Measurements from ENCODE around the gene UPK3A.
"Not testable (repeated sequence)": the region's sequence is repeated elsewhere in the genome, so short reads cannot be mapped to it uniquely, and the experiment has no call there.

Gene UPK3A

DNA sequence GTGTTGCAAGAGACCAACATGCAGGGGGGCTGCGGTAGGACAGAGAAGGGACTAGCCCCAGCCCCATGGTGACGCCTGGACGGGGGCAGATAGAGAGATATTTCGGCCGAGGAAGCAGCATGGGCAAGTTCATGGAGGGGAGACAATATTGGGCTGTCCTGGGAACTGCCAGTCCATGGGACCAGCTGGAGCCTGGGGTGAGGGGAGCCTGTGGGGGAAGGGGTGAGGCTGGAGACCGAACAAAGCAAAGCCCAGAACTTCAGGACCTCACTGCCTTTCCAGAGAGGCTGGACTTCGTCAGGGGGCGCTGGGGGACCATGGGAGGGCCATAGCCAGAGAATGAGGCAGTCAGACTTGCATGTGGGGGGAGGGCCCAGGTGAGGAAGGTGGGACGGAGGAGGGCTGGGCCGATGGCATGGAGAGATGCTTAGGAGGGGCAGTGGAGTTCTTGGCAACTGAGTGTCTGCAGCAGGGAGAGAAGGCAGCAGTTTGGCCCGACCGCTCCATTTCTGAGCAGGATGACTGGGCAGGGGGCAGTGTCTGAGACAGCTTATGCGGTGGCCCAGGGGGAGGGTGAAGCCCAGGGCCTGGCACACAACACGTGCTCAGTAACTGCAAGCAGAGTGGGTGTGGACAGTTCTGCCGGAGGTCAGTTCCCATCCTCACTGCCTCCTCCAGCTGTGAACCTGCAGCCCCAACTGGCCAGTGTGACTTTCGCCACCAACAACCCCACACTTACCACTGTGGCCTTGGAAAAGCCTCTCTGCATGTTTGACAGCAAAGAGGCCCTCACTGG, 712 bp downstream of the UPK3A start:
- H3K27ac Mint-ChIP-seq = no peak overlapping the region
- H3K4me3 Mint-ChIP-seq = no peak overlapping the region
- no peaks in the 10 kb centered on the region for H3K9me3 Mint-ChIP-seq
- peaks cover 6% of the 10 kb centered on the region for H3K4me1 Mint-ChIP-seq (ENCODE audit: low read depth)
- H3K36me3 Mint-ChIP-seq (ENCODE audit: low read depth) = no peaks in the 10 kb centered on the region
- H3K27me3 Mint-ChIP-seq (ENCODE audit: low read depth) = peaks cover 46% of the 10 kb centered on the region

GRCh38 chr22:45286854-45287551, 2.3 kb downstream of the UPK3A start:
- H3K27me3 Mint-ChIP-seq (ENCODE audit: low read depth) = peaks cover 39% of the 10 kb centered on the region
- no peak overlapping the region for H3K27ac Mint-ChIP-seq
- no peaks in the 10 kb centered on the region for H3K4me1 Mint-ChIP-seq (ENCODE audit: low read depth)
- H3K36me3 Mint-ChIP-seq (ENCODE audit: low read depth) = no peaks in the 10 kb centered on the region
- H3K9me3 Mint-ChIP-seq = no peaks in the 10 kb centered on the region
- no peak overlapping the region for H3K4me3 Mint-ChIP-seq

DNA sequence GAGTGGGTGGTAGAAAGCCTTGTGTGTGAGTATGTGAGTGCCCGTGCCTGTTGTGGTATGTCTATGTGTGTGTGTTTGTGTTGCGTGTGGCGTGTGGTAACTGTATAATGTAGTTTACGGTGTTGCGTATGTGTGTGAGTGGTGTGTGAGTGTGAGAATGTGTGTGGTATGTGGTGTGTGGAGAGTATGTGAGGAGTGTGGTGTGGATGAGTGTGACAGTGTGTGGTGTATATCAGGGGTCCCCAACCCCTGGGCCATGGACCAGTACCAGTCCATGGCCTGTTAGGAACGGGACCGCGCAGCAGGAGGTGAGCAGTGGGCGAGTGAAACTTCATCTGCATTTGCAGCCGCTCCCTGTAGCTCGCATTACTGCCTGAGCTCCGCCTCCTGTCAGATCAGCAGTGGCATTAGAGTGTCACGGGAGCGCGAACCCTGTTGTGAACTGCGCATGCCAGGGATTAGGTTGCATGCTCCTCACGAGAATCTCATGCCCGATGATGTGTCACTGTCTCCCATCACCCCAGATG, 5.7 kb downstream of the UPK3A start:
- Mint-ChIP-seq H3K4me1 (ENCODE audit: low read depth) (no peaks in the 10 kb centered on the region), H3K9me3 (no peaks in the 10 kb centered on the region), H3K36me3 (ENCODE audit: low read depth) (no peaks in the 10 kb centered on the region), H3K27ac (no peak overlapping the region), H3K27me3 (ENCODE audit: low read depth) (peaks cover 12% of the 10 kb centered on the region), H3K4me3 (no peak overlapping the region)

- no peak overlapping the region for H3K4me3 Mint-ChIP-seq
- peaks cover 5% of the 10 kb centered on the region for H3K27me3 Mint-ChIP-seq (ENCODE audit: low read depth)
- no peak overlapping the region for H3K27ac Mint-ChIP-seq
- H3K9me3 Mint-ChIP-seq = no peaks in the 10 kb centered on the region
- H3K4me1 Mint-ChIP-seq (ENCODE audit: low read depth) = peaks cover 3% of the 10 kb centered on the region
- no peaks in the 10 kb centered on the region for H3K36me3 Mint-ChIP-seq (ENCODE audit: low read depth)
Measured at GRCh38 chr22:45291061-45291930, 6.5 kb downstream of the UPK3A start.

DNA sequence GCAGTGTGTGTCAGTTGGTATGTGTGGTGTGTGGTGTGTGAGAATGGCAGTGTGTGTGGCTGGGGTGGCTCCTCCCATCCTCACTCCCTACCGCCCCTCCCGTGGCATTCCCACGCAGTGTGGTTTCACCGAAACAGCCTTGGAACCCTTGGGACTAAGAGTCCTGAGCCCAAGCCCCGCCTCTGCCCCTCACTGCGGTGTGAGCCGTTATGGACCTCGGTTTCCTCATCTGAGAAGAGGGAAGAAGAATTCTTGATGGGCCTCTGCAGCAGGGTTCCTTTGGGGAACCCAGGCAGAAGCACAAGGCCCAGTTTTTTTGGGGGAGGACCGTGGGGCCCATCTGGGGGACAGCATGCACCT, 7.2 kb downstream of the UPK3A start:
- Mint-ChIP-seq H3K4me3 (no peak overlapping the region), H3K27ac (no peak overlapping the region), H3K9me3 (no peaks in the 10 kb centered on the region), H3K4me1 (ENCODE audit: low read depth) (peaks cover 9% of the 10 kb centered on the region), H3K36me3 (ENCODE audit: low read depth) (no peaks in the 10 kb centered on the region), H3K27me3 (ENCODE audit: low read depth) (no peaks in the 10 kb centered on the region)

- H3K4me3 Mint-ChIP-seq = no peak overlapping the region
- no peaks in the 10 kb centered on the region for H3K36me3 Mint-ChIP-seq (ENCODE audit: low read depth)
- H3K27me3 Mint-ChIP-seq (ENCODE audit: low read depth) = no peaks in the 10 kb centered on the region
- peak overlapping the region; percentile 7 for H3K27ac Mint-ChIP-seq
- no peaks in the 10 kb centered on the region for H3K9me3 Mint-ChIP-seq
- peaks cover 11% of the 10 kb centered on the region for H3K4me1 Mint-ChIP-seq (ENCODE audit: low read depth)
Measured at GRCh38 chr22:45292731-45293442, 8.1 kb downstream of the UPK3A start.

GRCh38 chr22:45294030-45294429, 9.3 kb downstream of the UPK3A start:
- no peaks in the 10 kb centered on the region for H3K36me3 Mint-ChIP-seq (ENCODE audit: low read depth)
- no peaks in the 10 kb centered on the region for H3K9me3 Mint-ChIP-seq
- H3K4me1 Mint-ChIP-seq (ENCODE audit: low read depth) = peaks cover 12% of the 10 kb centered on the region
- H3K27ac Mint-ChIP-seq = no peak overlapping the region
- H3K27me3 Mint-ChIP-seq (ENCODE audit: low read depth) = no peaks in the 10 kb centered on the region
- H3K4me3 Mint-ChIP-seq = no peak overlapping the region

DNA sequence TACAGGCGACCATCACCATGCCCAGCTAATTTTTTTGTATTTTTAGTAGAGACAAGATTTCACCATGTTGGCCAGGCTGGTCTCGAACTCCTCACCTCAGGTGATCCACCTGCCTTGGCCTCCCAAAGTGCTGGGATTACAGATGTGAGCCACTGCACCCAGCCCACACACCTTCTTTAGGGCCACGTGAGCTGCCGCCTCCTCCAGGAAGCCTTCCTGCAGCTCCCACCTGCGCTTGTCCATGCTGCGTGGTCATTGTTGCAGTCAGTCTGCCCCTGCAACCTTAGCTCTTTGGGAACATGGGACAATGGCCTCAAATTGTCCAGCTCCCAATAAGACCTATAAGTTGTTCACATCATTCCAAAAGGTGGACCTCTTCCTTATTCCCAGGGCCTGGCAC, 10.3 kb downstream of the UPK3A start:
- not testable (repeated sequence) for H3K36me3 Mint-ChIP-seq (ENCODE audit: low read depth); H3K27me3 Mint-ChIP-seq (ENCODE audit: low read depth); H3K9me3 Mint-ChIP-seq; H3K27ac Mint-ChIP-seq; H3K4me3 Mint-ChIP-seq
- peaks cover 14% of the 10 kb centered on the region for H3K4me1 Mint-ChIP-seq (ENCODE audit: low read depth)

- H3K4me3 Mint-ChIP-seq = no peak overlapping the region
- H3K27me3 Mint-ChIP-seq (ENCODE audit: low read depth) = no peaks in the 10 kb centered on the region
- no peaks in the 10 kb centered on the region for H3K9me3 Mint-ChIP-seq
- no peaks in the 10 kb centered on the region for H3K36me3 Mint-ChIP-seq (ENCODE audit: low read depth)
- no peak overlapping the region for H3K27ac Mint-ChIP-seq
- H3K4me1 Mint-ChIP-seq (ENCODE audit: low read depth) = peaks cover 14% of the 10 kb centered on the region
Measured at GRCh38 chr22:45295492-45295891, 10.7 kb downstream of the UPK3A start.

DNA sequence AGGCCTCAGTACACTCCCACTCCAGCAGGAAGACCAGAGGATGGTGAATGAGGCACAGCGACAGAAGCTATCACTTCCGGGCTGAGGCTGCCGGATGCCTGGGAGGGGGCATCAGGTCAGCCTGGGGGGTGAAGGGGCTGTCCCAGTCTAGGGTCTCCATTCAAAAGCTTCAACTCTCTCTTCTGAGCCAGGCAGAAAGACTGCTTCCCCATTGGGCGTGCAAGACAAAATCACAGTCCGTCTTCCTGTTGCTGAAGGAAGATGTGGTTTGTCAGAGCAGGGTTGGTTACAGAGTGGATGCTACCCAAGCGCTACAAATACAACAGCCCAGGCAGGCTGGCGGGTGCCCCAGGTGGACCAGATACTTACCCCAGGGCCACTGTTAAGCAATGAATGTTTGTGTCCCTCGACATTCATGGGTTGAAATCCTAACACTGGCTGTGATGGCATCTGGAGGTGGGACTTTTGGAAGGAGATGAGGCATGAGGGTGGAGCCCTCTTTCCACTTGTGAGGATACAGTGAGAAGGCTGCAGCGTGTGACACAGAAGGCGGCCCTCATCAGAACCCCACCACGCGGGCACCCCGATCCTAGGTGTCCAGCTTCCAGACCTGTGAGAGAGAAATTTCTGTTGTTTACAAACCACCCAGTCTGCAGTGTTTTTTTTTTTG, 12.0 kb downstream of the UPK3A start:
- Mint-ChIP-seq H3K27ac (peak overlapping the region; percentile 79), H3K9me3 (no peaks in the 10 kb centered on the region), H3K4me1 (ENCODE audit: low read depth) (peaks cover 14% of the 10 kb centered on the region), H3K27me3 (ENCODE audit: low read depth) (no peaks in the 10 kb centered on the region), H3K36me3 (ENCODE audit: low read depth) (no peaks in the 10 kb centered on the region), H3K4me3 (no peak overlapping the region)

- Mint-ChIP-seq H3K4me3 (no peak overlapping the region), H3K4me1 (ENCODE audit: low read depth) (peaks cover 16% of the 10 kb centered on the region), H3K36me3 (ENCODE audit: low read depth) (no peaks in the 10 kb centered on the region), H3K27me3 (ENCODE audit: low read depth) (no peaks in the 10 kb centered on the region), H3K27ac (no peak overlapping the region), H3K9me3 (no peaks in the 10 kb centered on the region)
Measured at GRCh38 chr22:45298934-45299505, 14.3 kb downstream of the UPK3A start.

DNA sequence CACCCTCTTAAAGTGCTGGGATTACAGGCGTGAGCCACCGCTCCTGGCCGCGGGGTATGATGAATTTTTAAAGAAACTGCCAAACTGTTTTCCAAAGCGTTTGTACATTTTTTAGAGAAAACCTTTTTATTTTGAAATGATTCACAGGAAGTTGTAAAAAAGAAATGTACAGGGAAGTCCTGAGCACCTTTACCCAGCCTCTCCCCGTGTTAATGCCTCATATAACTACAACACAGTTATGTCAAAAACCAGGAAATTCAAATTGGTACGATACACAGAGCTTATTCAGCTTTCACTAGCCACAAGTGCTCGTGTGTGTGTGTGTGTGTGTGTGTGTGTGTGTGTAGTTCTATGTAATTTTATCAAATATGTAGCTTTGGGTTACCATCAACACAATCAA, 18.0 kb downstream of the UPK3A start:
- peaks cover 6% of the 10 kb centered on the region for H3K27me3 Mint-ChIP-seq (ENCODE audit: low read depth)
- H3K4me3 Mint-ChIP-seq = no peak overlapping the region
- H3K4me1 Mint-ChIP-seq (ENCODE audit: low read depth) = peaks cover 5% of the 10 kb centered on the region
- H3K9me3 Mint-ChIP-seq = no peaks in the 10 kb centered on the region
- H3K27ac Mint-ChIP-seq = no peak overlapping the region
- no peaks in the 10 kb centered on the region for H3K36me3 Mint-ChIP-seq (ENCODE audit: low read depth)

GRCh38 chr22:45303181-45303580, 18.4 kb downstream of the UPK3A start:
- H3K4me3 Mint-ChIP-seq = no peak overlapping the region
- H3K27ac Mint-ChIP-seq = no peak overlapping the region
- H3K9me3 Mint-ChIP-seq = no peaks in the 10 kb centered on the region
- H3K36me3 Mint-ChIP-seq (ENCODE audit: low read depth) = no peaks in the 10 kb centered on the region
- H3K4me1 Mint-ChIP-seq (ENCODE audit: low read depth) = peaks cover 5% of the 10 kb centered on the region
- peaks cover 6% of the 10 kb centered on the region for H3K27me3 Mint-ChIP-seq (ENCODE audit: low read depth)
